ENCODE measurements around the gene RCOR2. TPM values are rescaled to one million over a fixed set of nuclear protein-coding genes. Genes with fewer than 3 reads are reported as not detected.

RCOR2 gene
- polyA plus RNA-seq, 1 donor from 2014 or later: 41.5 TPM

DNA sequence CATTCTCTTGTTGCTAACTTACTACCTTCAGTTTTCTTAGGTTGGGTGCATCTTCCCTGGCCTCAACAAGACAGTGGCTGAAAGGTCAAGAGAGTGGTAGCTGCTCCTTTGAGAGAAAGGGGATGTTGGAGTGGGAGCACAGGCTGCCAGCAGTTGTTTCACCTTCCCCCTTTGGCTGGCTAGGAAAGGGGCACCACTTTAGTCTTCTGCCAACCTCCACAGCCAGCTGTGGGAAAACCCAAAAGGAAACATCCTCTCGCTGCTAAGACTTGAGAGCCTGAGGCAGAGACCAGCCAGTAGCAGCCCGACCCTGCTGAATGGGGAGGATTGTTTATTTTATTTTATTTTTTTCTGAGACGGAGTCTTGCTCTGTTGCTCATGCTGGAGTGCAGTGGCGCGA lies 43.7 kb downstream of the RCOR2 start:
- no peaks in the 10 kb centered on the region for H4K20me1 ChIP-seq (ENCODE audit: insufficient read depth)
- no peak overlapping the region for H3K9ac ChIP-seq (ENCODE audit: low read length)
- H3K4me2 ChIP-seq (ENCODE audit: low read length): no peak overlapping the region
- peaks cover 4% of the 10 kb centered on the region for H3K36me3 ChIP-seq (ENCODE audit: insufficient read depth, low read length)
- H3K27me3 ChIP-seq (ENCODE audit: insufficient read depth, low read depth, low read length): no peaks in the 10 kb centered on the region
- no peak overlapping the region for H2AFZ ChIP-seq (ENCODE audit: low read depth, low read length)
- no peak overlapping the region for H3K27ac ChIP-seq (ENCODE audit: low read length)
- peaks cover 15% of the 10 kb centered on the region for H3K79me2 ChIP-seq (replicated peaks; ENCODE audit: insufficient read depth, low read length)
- no peaks in the 10 kb centered on the region for H3F3A ChIP-seq (ENCODE audit: insufficient read depth, low read length, poor library complexity, severe bottlenecking)
- no peak overlapping the region for H3K4me3 ChIP-seq (ENCODE audit: low read length)
- no peaks in the 10 kb centered on the region for H3K9me3 ChIP-seq (ENCODE audit: low read length)
- TF ChIP-seq, protein P1, sequence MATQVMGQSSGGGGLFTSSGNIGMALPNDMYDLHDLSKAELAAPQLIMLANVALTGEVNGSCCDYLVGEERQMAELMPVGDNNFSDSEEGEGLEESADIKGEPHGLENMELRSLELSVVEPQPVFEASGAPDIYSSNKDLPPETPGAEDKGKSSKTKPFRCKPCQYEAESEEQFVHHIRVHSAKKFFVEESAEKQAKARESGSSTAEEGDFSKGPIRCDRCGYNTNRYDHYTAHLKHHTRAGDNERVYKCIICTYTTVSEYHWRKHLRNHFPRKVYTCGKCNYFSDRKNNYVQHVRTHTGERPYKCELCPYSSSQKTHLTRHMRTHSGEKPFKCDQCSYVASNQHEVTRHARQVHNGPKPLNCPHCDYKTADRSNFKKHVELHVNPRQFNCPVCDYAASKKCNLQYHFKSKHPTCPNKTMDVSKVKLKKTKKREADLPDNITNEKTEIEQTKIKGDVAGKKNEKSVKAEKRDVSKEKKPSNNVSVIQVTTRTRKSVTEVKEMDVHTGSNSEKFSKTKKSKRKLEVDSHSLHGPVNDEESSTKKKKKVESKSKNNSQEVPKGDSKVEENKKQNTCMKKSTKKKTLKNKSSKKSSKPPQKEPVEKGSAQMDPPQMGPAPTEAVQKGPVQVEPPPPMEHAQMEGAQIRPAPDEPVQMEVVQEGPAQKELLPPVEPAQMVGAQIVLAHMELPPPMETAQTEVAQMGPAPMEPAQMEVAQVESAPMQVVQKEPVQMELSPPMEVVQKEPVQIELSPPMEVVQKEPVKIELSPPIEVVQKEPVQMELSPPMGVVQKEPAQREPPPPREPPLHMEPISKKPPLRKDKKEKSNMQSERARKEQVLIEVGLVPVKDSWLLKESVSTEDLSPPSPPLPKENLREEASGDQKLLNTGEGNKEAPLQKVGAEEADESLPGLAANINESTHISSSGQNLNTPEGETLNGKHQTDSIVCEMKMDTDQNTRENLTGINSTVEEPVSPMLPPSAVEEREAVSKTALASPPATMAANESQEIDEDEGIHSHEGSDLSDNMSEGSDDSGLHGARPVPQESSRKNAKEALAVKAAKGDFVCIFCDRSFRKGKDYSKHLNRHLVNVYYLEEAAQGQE (IDR thresholded peaks at IDR 0.05; ENCODE audit: borderline replicate concordance): no peak
- no peak for TF ChIP-seq SMC3 (conservative IDR thresholded peaks at IDR 0.05; ENCODE audit: poor library complexity)
- no peak for TF ChIP-seq EP300 (conservative IDR thresholded peaks at IDR 0.05; ENCODE audit: poor library complexity, severe bottlenecking)
- TF ChIP-seq MXI1 (conservative IDR thresholded peaks at IDR 0.05; ENCODE audit: poor library complexity, severe bottlenecking): no peak
- no peak for TF ChIP-seq EZH2 (IDR thresholded peaks at IDR 0.05; ENCODE audit: borderline replicate concordance, insufficient read depth, low read length, poor library complexity, severe bottlenecking)
- TF ChIP-seq RAD21 (conservative IDR thresholded peaks at IDR 0.05): no peak
- TF ChIP-seq POLR2AphosphoS5 (IDR thresholded peaks at IDR 0.05): no peak
- no peak for TF ChIP-seq TAF1 (IDR thresholded peaks at IDR 0.05; ENCODE audit: low read depth)
- H3K9me2 ChIP-seq (ENCODE audit: insufficient read depth, low read length): no peaks in the 10 kb centered on the region

DNA sequence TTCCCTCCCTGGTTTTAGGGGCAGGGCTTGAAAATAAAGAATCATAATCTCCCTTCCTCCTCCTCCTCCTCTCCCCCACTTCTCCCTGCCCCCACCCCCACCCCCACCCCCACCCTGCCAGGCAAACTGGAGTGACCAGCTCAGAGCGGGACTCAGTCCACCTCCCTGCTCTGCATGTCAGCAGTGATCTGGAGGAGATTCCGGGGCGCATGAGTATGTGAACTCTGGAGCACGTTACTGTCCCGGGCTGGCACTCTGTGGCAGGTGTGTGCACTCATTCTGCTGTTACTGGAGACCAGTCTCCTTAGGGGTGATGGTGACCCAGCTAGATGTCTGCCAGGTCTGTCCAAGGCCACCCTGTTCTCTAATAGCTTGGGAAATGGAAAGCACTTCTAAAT lies 44.2 kb downstream of the RCOR2 start:
- Histone ChIP-seq H3K36me3 (ENCODE audit: insufficient read depth, low read length) (peaks cover 4% of the 10 kb centered on the region), H3K27ac (ENCODE audit: low read length) (no peak overlapping the region), H3K79me2 (replicated peaks; ENCODE audit: insufficient read depth, low read length) (peaks cover 15% of the 10 kb centered on the region), H3F3A (ENCODE audit: insufficient read depth, low read length, poor library complexity, severe bottlenecking) (no peaks in the 10 kb centered on the region), H3K4me2 (ENCODE audit: low read length) (no peak overlapping the region), H3K27me3 (ENCODE audit: insufficient read depth, low read depth, low read length) (no peaks in the 10 kb centered on the region), H4K20me1 (ENCODE audit: insufficient read depth) (no peaks in the 10 kb centered on the region), H3K4me3 (ENCODE audit: low read length) (no peak overlapping the region), H3K9ac (ENCODE audit: low read length) (no peak overlapping the region), H2AFZ (ENCODE audit: low read depth, low read length) (no peak overlapping the region), H3K9me2 (ENCODE audit: insufficient read depth, low read length) (no peaks in the 10 kb centered on the region), H3K9me3 (ENCODE audit: low read length) (no peaks in the 10 kb centered on the region)
- TF ChIP-seq, protein P2, sequence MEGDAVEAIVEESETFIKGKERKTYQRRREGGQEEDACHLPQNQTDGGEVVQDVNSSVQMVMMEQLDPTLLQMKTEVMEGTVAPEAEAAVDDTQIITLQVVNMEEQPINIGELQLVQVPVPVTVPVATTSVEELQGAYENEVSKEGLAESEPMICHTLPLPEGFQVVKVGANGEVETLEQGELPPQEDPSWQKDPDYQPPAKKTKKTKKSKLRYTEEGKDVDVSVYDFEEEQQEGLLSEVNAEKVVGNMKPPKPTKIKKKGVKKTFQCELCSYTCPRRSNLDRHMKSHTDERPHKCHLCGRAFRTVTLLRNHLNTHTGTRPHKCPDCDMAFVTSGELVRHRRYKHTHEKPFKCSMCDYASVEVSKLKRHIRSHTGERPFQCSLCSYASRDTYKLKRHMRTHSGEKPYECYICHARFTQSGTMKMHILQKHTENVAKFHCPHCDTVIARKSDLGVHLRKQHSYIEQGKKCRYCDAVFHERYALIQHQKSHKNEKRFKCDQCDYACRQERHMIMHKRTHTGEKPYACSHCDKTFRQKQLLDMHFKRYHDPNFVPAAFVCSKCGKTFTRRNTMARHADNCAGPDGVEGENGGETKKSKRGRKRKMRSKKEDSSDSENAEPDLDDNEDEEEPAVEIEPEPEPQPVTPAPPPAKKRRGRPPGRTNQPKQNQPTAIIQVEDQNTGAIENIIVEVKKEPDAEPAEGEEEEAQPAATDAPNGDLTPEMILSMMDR (IDR thresholded peaks at IDR 0.05; ENCODE audit: poor library complexity, severe bottlenecking): no peak
- TF ChIP-seq, protein P1 (IDR thresholded peaks at IDR 0.05; ENCODE audit: borderline replicate concordance): no peak

All from neural cell (in vitro differentiated cells).